HG03108 (cell line): ENCODE measurements around the gene KCNQ2.

Source experiments
- ATAC-seq: cut with Tn5 transposase; IDR thresholded peaks from one replicate; pipeline ENCODE4 v1.9.1; 2021; ENCODE audit warnings: moderate library complexity; ENCODE audit not compliant: unreplicated experiment

KCNQ2 gene

GRCh38 chr20:63361519-63362435 is 110.7 kb downstream of the KCNQ2 start:
- ATAC-seq: no peak

GRCh38 chr20:63360850-63361518 is 111.5 kb downstream of the KCNQ2 start, which contains the start of gene CHRNA4:
Gene CHRNA4, minus strand, starts transcription at chr20:63361349. Its CDS starts 184 bp downstream, at chr20:63361165.
- no peak for ATAC-seq

GRCh38 chr20:63359937-63360849 is 112.3 kb downstream of the KCNQ2 start:
- no peak for ATAC-seq

- no peak for ATAC-seq
These were observed 113.1 kb downstream of the KCNQ2 start for GRCh38 chr20:63359164-63359934.

- no peak for ATAC-seq
These were observed 114.2 kb downstream of the KCNQ2 start for GRCh38 chr20:63357921-63358905.

GRCh38 chr20:63356931-63357879 is 115.2 kb downstream of the KCNQ2 start:
- no peak for ATAC-seq

- ATAC-seq: no peak
These were observed 115.9 kb downstream of the KCNQ2 start for GRCh38 chr20:63356511-63356910.

- no peak for ATAC-seq
These were observed 116.6 kb downstream of the KCNQ2 start for GRCh38 chr20:63355781-63356295.

- ATAC-seq: no peak
These were observed 117.7 kb downstream of the KCNQ2 start for GRCh38 chr20:63354636-63355350.

GRCh38 chr20:63352811-63353221 is 119.6 kb downstream of the KCNQ2 start:
- no peak for ATAC-seq

- ATAC-seq: no peak
These were observed 120.5 kb downstream of the KCNQ2 start for GRCh38 chr20:63351811-63352591.

- no peak for ATAC-seq
These were observed 121.1 kb downstream of the KCNQ2 start for GRCh38 chr20:63351326-63351700.

GRCh38 chr20:63350597-63351325 is 121.7 kb downstream of the KCNQ2 start:
- ATAC-seq: no peak
